Colon (tissue), 2 donors: ENCODE measurements around the gene IQGAP2.

ENCODE experiments used
- FAIRE-seq: peaks from 2 replicates; lab custom pipeline; 2012; peaks lifted over from hg19 to GRCh38; lab: Jason Lieb, UNC
- donor health status: control.
- donor health status: control.

Gene IQGAP2

DNA sequence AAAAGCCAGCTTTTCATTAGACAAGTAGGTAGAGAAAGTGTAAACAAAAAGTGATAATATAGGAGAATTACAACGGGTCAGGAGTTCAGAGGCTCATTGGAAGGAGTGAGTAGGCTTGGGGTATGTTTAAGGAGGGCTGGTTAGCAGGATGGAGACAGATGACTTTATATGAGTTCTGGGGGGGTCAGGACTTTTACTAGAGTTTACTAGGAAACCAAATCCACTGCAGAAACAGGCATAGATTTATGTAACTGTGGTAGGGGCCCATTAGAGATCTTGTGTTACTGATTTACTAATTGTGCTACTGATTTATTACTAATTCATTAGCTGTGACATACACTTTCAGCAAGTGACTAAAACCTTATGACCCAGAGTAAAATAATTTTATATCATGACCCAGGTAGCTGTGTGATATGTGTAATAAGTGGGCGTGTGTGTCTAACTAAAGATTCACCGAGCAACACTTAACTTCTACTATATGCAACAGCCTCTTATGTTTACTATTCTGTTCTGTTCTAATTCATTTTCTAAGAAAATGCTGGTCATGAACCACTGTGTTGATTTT is 73.5 kb downstream of the IQGAP2 start:
- FAIRE-seq: no peak

DNA sequence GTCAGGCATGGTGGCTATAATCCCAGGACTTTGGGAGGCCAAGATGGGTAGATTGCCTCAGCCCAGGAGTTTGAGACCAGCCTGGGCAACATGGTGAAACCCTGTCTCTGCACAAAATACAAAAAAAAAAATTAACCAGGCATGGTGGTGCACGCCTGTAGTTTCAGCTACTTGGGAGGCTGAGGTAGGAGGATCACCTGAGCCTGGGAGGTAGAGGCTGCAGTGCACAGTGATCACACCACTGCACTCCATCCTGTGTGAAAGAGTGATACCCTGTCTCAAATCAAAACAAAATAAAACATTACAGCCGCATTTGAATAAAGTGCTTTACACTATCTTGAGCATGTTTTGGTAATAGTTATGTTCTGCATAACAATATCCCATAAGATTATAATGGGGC is 74.0 kb downstream of the IQGAP2 start:
- no peak for FAIRE-seq

DNA sequence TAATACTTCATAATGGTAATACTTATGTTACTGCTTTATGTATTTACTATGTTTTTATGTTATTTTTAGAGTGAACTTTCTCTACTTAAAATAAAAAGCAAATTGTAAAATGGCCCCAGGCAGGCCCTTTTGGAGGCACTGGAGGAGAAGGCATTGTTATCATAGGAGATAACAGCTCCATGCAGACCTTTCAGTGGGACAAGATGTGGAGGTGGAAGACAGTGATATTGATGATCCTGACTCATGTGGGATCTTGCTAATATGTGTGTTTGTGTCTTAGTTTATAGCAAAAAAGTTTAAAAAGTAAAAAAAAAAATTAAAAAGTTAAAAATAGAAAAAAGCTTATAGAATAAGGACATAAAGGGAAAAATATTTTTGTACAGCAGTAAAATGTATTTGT is 74.5 kb downstream of the IQGAP2 start:
- no peak for FAIRE-seq

DNA sequence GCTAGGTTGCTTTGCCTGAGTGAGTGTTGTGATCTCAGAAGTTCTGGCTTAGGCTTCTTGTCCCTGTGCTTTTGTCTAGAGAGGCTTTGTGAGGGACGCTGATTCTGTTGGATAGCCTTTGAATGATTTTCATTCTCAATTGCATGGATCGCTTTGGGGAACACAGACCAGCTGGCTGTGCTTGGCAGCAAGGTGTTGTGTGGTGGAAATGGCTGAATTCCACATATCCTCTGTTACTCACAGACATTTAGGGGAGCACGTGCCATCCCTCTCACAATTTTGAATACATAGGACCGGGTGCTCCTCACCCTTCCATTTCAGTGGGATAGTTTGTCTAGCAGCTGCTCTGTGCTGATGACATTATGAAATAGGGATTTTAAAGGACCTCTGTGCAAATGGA is 76.2 kb downstream of the IQGAP2 start:
- FAIRE-seq: no peak

DNA sequence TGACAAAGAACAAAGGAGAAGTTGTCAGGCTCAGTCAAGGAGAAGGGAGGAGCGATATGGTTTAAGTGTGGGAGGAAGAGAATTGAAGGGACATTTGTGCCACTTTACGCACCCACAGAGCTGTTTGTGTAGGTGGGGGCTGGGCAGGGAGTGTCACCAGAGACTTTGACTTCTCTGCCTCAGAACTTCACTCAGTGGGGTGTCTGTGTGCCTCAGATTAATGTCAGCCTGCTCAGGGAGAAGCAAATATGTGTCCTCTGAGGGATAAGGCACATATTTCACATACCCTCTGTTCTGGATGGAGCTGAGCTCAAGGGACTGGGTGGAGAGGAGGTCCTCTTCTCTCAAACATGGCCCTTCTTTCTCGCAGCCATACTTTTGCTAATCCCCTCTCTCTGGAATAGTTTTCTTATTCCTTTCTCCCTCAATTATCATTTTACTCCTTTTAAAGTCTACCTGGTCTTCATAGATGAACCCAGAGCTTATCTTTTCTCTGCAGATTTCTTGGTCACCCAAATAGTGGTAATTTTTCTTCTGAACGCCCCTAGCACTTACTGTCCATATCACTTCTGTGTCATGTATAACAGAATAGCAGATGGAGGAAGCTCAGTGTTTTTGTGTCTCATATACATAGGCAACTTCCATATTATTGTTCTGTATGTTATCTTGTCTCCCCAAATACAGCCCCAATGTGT is 77.0 kb downstream of the IQGAP2 start:
- no peak for FAIRE-seq

DNA sequence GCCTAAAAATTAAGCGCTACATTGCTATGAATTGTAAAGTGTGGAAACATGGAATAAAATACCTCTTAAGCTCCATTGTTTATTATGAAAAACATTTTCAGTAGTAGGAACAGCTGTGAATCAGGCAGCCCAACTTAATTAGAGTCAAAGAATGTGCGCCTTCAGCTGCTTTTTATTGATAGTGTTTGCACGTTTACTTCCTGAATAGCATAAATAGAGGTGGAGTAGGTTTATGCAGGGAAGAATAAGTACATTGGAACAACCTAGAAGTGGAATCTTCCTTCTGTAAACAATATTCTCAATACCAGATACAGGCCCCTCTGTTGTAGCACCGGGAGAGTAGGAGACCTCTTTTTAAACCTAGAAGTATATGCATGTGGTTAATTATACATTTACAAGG is 79.9 kb downstream of the IQGAP2 start:
- no peak for FAIRE-seq

DNA sequence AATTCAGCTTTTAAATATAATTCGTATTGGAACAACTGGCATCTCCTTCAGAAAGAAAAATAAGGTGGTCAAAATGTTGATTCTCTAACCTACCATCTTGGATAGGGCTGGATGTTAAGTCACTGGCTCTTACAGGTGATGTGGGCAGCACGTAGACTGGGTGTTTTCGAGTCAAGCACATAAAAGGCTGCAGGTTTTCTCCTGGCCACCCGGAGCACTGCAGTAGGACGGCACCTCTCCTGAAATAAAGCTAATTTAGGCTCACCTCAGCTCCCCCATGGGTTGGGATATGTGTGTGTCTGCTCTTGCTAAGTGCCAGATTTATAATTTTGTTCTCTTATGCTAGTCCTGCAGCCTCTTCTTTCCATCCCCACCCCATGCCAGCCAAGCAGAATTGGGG is 80.3 kb downstream of the IQGAP2 start:
- no peak for FAIRE-seq

DNA sequence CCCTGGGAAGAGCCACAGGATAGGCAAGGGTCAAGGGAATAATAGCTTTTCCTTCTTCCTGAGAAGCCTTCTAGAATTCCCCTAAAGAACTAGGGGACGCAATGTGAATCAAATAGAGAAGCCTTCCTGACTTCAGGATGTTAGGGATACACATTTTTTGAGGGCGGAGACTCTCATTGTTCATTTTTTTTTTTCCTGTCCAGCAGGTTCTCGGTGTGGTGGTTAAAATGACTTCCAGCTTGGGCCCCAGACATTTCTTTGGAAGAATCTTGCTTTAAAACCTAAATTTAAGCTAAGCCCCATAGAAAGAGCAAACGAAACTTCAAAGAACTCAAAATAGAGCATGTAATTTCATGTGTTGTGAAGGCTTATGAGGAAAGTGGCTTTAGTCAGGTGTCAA is 80.8 kb downstream of the IQGAP2 start:
- FAIRE-seq: no peak

DNA sequence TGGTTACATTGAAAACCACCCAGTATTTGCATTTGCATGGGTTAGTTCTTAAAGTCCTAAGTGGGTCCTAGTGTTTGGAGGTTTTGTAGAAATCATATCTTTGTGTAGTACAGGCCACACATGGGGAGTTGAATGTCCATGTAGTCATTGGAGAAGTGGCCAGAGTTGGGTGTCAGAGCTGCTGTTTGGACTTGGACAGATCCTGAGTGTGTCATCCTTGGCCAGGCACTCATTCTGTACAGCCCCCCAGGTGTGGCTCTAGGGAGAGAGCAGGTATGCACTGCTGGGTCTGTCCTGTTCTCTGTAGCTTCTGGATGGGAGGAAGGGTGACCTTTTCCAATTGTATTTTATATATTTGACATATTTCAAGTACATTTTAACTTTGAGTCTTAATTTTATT is 82.4 kb downstream of the IQGAP2 start:
- no peak for FAIRE-seq

DNA sequence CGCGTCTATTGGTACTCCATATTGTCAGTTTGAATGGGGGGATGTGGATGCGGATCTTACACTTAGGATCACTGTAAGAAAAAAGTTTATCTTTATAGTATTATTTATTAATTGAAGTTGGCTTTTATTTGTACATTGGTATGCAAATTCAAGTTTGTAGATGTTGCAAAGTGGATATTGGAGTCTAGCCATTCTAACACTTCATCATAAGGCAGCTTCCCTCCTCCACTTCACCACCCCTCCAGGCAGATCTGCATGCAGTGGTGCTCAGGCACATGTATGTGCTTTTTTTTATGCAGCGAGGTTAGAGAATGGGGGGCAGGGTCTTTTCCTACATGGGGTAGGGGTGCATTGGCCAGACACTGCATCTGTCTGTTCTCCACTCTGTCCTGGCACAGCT is 84.3 kb downstream of the IQGAP2 start:
- no peak for FAIRE-seq

DNA sequence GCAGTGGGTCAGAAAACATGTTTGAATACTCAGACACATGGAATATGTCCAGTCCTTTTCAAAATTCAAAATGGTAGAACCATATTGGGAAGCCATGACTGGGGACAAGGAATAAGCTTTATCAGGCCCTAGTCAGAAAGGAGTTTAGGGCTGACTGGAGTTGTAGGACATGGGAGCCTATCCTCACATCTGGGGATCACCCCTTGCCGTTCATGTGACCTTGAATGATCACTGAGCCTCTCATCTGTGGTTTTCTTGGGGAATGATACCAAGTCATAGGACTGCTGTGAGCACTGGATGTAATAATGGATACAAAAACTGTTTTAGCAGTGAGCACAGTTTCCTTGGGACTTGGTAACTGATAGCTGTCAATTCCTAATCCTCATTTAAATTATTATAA is 84.7 kb downstream of the IQGAP2 start:
- no peak for FAIRE-seq

DNA sequence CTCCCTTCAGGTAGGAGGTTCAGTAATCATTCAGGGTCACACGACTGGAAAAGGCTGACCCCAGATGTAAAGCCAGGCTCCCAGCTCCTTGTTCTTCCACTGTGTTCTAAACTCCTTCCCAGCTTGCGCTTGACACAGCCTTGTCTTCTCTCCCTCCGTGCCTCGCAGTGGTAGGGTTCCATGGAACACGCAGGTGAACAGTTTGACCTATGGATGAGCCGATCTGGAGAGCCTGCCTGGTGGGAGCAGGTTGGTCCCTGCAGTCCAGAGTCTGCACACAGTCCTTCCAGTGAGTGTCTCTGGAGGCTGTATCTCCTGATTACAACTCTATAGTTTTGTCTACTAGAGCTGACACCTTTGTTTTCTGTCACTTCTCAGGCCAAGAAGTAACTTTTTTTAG is 85.9 kb downstream of the IQGAP2 start:
- no peak for FAIRE-seq

DNA sequence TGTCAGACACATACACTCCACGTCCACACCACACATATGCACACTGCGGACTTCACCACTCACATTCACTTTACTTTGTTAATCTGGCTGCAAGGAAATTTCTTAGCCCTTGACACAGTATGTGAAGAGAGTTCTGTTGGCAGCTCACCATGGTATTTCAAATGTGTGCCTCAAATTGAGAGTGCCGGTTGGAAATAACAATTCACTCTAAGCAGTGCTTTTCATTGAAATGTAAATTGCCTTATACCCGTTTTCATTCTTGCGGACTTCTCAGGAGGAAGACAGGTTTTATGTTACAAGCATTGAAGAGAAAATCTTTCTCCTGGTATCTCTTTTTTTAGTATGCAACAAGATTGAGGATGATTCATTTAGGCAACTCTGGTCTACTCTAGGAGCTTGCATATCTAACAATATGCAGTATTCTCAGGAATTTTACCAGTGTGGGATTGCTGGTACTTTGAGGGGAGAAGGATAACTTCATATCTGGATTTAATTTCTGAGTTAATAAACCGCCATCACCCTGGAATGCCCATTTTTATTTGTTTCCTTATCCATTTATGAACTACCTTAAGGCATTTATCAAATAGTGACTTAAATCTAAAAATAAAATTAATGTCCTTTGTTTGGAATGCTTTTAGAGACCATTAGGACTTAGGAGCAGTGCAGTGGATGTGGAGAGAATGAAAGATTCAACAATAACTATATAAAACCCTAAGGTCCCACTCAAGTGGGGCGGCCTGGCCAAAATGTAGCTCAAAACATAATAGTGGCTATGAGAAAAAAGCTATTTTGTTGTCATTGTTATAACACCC is 87.0 kb downstream of the IQGAP2 start:
- FAIRE-seq: no peak

DNA sequence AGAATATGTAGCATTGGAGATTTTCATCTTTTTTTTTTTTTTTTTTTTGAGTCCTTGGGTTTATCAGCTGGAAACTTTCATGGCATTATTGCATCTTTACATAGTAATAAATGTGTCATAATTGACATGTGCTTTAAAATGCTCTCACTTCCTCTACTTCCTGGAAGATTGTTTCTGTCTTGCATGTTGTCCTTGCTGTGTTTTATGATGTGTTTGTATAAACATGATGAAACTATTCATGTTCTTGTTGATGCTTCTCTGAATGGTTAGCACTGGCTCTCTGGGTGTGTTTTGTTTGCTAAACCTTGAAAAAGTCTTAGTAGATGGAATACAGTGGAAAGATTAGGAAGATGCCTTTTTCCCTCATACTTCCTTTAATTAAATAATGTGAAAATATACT is 87.9 kb downstream of the IQGAP2 start:
- FAIRE-seq: peak; percentile 80

DNA sequence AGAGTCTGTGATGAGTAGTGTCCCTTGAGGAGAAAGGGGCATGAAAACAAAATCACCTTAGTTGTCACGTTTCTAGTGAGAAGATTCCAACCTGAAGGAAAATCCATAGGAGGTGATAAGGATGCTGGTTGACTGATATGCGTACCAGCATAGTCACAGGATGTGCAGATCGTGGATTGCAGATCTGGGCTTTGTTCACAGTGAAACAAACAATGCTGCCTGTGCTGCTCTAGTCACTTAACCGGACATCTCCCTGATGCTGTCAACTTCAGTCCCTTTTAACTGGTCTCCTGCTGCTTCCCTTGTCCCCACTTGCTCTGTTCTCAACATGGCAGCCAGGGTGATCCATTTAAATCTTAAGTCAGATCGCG is 89.7 kb downstream of the IQGAP2 start:
- FAIRE-seq: no peak

DNA sequence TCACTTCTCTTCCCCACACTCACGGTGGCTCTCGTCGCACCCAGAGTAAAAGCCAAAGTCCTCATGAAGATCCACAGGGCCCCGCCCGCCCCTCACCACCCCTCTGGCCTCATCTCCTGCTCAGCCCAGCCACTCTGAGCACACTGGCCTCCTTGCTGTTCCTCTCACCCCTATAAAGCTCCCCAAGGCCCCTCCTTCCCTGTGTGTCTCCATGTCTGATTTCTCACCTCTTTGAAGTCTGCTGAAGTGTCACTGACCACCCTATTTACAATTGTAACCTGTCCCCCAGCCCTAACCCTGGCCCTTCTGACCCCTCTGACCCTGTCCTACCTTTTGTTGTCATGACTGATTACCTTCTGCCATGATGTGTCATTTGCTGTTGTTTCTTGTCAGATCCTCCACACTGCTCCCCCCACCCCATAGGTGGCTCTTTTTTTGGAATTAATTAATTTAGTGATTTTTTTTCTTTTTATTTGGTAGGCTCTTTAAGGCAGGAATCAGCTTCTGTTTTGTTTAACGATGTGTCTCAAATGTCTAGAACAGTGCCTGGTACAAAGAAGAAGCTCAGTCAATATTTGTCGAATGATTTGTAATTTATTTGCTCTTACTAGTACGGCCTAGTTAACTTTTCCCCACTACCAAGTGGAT is 90.2 kb downstream of the IQGAP2 start:
- no peak for FAIRE-seq

DNA sequence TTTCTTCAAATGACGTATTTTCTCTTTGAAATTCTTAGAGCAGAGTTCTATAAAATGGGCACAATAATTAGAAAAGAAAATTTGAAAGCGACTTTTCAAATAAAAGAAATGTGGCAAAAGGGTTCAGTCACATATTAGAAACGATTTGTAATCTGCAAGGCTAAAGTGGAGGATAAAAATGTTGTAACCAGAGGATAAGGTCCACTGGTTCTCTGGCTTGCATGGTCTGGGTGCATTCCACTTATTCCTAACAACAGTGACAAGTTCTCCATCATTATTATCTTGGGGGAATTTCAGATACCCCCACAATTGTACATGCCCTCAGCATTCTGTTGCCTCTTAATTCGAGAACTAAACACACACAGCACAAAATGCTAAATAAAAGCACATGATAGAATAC is 91.1 kb downstream of the IQGAP2 start:
- no peak for FAIRE-seq

DNA sequence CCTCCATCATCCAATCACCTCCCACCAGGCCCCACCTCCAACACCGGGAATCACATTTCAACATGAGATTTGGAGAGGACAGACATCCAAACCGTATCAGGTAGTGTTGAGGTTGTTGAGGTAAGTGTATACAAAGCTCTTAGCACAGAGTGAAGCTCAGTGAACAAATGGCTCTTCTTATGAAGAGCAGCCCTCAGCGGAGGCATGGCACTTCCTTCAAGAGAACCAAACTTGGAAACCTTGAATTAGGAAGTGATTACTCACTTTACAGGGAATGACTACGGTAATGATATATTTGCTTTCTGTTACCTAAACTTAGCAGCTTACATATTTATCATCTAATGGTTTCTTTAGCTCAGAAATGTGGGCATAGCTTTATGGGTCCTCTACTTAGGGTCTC is 92.8 kb downstream of the IQGAP2 start:
- no peak for FAIRE-seq

DNA sequence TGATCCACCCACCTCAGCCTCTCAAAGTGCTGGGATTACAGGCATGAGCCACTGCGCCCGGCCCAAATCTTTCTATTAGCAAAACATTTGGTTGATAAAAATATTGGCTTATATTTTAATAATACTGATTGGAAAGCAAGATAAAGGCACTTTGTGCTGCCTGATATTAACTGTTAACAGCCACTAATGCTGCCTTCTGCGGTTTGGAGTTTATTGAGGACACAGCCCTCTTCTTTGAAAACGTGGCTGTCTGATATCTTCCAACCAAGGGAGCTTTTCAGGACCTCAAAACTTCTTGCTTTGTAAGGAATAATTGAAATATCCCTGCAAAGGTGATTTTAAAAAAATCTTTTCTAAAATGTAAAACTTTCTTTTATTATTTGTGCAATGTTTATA is 94.0 kb downstream of the IQGAP2 start:
- no peak for FAIRE-seq

DNA sequence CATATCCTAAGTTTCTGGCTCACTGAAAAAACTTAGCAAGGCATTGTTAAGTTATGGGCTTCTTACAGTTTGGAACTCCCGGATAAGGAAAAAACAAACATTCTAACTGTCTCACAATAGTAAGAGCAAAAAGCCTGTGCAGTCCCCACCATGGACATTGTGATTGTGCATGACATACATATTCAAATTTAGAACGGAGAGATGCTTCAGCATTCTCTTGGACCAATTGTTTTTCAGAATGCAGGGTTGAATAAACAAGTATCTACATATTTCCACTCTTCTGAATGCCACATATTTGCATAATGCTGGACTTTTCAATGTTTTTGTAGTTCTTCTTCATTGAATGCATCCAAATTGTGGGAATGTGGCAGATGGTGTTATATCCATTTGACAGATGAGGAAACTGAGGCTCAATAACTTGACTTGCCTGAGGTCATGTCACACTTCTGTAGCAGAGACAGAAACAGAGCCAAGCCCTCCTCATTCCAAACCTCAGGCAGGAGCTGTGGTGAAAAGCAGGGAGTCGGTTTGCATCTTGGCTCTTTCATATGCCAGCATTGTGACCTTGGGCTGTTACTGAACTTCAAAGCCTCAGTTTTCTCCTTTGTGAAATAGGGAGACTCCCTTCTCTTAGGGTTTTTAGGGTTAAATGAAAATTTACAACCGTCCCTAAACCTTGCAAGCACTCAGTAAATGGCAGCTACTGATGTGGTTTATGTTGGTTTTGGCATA is 95.1 kb downstream of the IQGAP2 start:
- no peak for FAIRE-seq

DNA sequence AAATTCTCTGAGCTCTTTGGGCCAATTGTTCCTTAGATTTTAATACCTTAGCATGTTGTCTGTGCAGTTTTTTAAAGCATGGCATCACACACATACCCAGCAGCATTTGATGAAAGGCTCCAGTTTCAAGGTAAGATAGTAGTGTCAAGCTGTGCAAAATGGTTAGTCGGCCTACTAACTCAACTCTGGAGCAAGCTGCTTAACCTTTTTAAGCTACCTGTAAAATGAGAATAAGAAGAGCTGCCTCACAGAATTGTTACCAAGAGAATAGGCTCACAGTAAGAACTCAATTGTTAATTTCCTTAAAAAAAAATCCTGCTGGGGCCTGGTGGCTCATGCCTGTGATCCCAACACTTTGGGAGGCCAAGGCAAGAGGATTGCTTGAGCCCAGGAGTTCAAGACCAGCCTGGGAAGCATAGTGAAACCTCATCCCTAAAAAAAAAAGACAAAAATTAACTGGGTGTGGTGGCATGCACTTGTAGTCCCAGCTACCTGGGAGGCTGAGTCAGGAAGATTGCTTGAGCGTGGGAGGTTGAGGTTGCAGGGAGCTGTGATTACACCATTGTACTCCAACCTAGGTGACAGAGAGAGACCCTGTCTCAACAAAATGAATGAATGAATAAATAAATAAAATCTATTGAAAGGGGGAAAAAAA is 96.5 kb downstream of the IQGAP2 start:
- FAIRE-seq: no peak
